Left lobe of liver (tissue), 2 donors: Measurements from ENCODE around the gene KCTD1. TPM values are rescaled to one million over a fixed set of nuclear protein-coding genes. Genes with fewer than 3 reads are reported as not detected.

ENCODE experiments used
- ATAC-seq: fragments of 200-7000 bp; cut with Tn5 transposase; one replicate; pipeline ENCODE4 v1.9.1; 2020; ENCODE audit warnings: mild to moderate bottlenecking, moderate library complexity
- DNase-seq: peaks from one replicate; pipeline ENCODE4 v3.0.0-alpha.2; 2020; ENCODE audit warnings: low spot score
- total RNA-seq: library from RNA; stranded (reverse); gene quantifications from one replicate; pipeline ENCODE4 v1.2.1, GENCODE V29; 2021
- donor health status: DM: no; HTN: no; CAD: no; lungs with moderate emphysema.
- donor health status: DM: no; HTN: yes; CAD: no.

The KCTD1 gene
- total RNA-seq, 1 donor from 2014 or later: 5.0 TPM

- DNase-seq (no peak), ATAC-seq (no peak)
Observed at GRCh38 chr18:26435415-26436095, 112.8 kb downstream of the KCTD1 start.

GRCh38 chr18:26434887-26435286 is 113.5 kb downstream of the KCTD1 start:
- DNase-seq (no peak), ATAC-seq (no peak)

GRCh38 chr18:26432651-26433424 is 115.5 kb downstream of the KCTD1 start:
- DNase-seq (no peak), ATAC-seq (no peak)

- ATAC-seq (no peak), DNase-seq (no peak)
Observed at GRCh38 chr18:26429535-26430226, 118.7 kb downstream of the KCTD1 start.

- no peak for ATAC-seq
- no peak for DNase-seq
Observed at GRCh38 chr18:26425148-26425531, 123.2 kb downstream of the KCTD1 start.

- no peak for DNase-seq
- ATAC-seq: no peak
Observed at GRCh38 chr18:26424428-26425147, 123.8 kb downstream of the KCTD1 start.

GRCh38 chr18:26422472-26423162 is 125.7 kb downstream of the KCTD1 start:
- no peak for ATAC-seq
- DNase-seq: no peak

- ATAC-seq (no peak), DNase-seq (no peak)
Observed at GRCh38 chr18:26421931-26422330, 126.4 kb downstream of the KCTD1 start.

GRCh38 chr18:26421503-26421902 is 126.8 kb downstream of the KCTD1 start:
- no peak for DNase-seq
- no peak for ATAC-seq

- ATAC-seq: no peak
- DNase-seq: no peak
Observed at GRCh38 chr18:26419746-26420145, 128.6 kb downstream of the KCTD1 start.

GRCh38 chr18:26418225-26418624 is 130.1 kb downstream of the KCTD1 start:
- ATAC-seq: no peak
- DNase-seq: no peak

- DNase-seq: no peak
- ATAC-seq: no peak
Observed at GRCh38 chr18:26417190-26417589, 131.2 kb downstream of the KCTD1 start.

- ATAC-seq (no peak), DNase-seq (no peak)
Observed at GRCh38 chr18:26416652-26417150, 131.7 kb downstream of the KCTD1 start.

GRCh38 chr18:26415631-26416030 is 132.7 kb downstream of the KCTD1 start:
- DNase-seq (no peak), ATAC-seq (no peak)

- ATAC-seq: no peak
- no peak for DNase-seq
Observed at GRCh38 chr18:26414901-26415440, 133.4 kb downstream of the KCTD1 start.

GRCh38 chr18:26409091-26409490 is 139.3 kb downstream of the KCTD1 start:
- DNase-seq: no peak
- ATAC-seq: no peak

GRCh38 chr18:26407736-26408601 is 140.4 kb downstream of the KCTD1 start:
- DNase-seq (no peak), ATAC-seq (no peak)

GRCh38 chr18:26406854-26407517 is 141.4 kb downstream of the KCTD1 start:
- ATAC-seq (no peak), DNase-seq (no peak)

- DNase-seq (no peak), ATAC-seq (no peak)
Observed at GRCh38 chr18:26406324-26406723, 142.0 kb downstream of the KCTD1 start.
